CD4-positive, alpha-beta T cell treated with Interferon gamma for 1 hour (primary cell): ENCODE data around the gene TLE4.
A peak's percentile ranks its signal among the peaks of the same experiment; 100 is the strongest.
"Not testable (repeated sequence)": the region's sequence is repeated elsewhere in the genome, so short reads cannot be mapped to it uniquely, and the experiment has no call there.

Experiments
- DNase-seq: peaks from one replicate; pipeline ENCODE4 v3.0.0-alpha.2; 2020

The TLE4 gene

GRCh38 chr9:79604921-79605562 lies 33.3 kb downstream of the TLE4 start:
- DNase-seq = no peak

- DNase-seq = not testable (repeated sequence)
Observed at GRCh38 chr9:79606529-79606928, 34.8 kb downstream of the TLE4 start.

- no peak for DNase-seq
Observed at GRCh38 chr9:79609468-79610018, 37.8 kb downstream of the TLE4 start.

- no peak for DNase-seq
Observed at GRCh38 chr9:79610019-79610631, 38.4 kb downstream of the TLE4 start.

GRCh38 chr9:79610791-79611614 lies 39.2 kb downstream of the TLE4 start:
- no peak for DNase-seq

- DNase-seq = no peak
Observed at GRCh38 chr9:79613145-79613544, 41.4 kb downstream of the TLE4 start.

- no peak for DNase-seq
Observed at GRCh38 chr9:79615038-79615437, 43.3 kb downstream of the TLE4 start.

- DNase-seq = no peak
Observed at GRCh38 chr9:79616013-79616412, 44.2 kb downstream of the TLE4 start.

GRCh38 chr9:79616971-79617370 lies 45.2 kb downstream of the TLE4 start:
- no peak for DNase-seq

- DNase-seq = no peak
Observed at GRCh38 chr9:79617395-79617794, 45.6 kb downstream of the TLE4 start.

- DNase-seq = no peak
Observed at GRCh38 chr9:79619930-79620329, 48.2 kb downstream of the TLE4 start.

GRCh38 chr9:79621916-79622575 lies 50.3 kb downstream of the TLE4 start:
- DNase-seq = no peak

GRCh38 chr9:79623799-79624721 lies 52.3 kb downstream of the TLE4 start:
- peak; percentile 45 for DNase-seq

- no peak for DNase-seq
Observed at GRCh38 chr9:79629721-79630120, 58.0 kb downstream of the TLE4 start.

GRCh38 chr9:79630521-79631403 lies 59.0 kb downstream of the TLE4 start:
- no peak for DNase-seq

- DNase-seq = no peak
Observed at GRCh38 chr9:79632060-79632459, 60.3 kb downstream of the TLE4 start.

GRCh38 chr9:79632705-79633104 lies 60.9 kb downstream of the TLE4 start:
- DNase-seq = no peak

- DNase-seq = no peak
Observed at GRCh38 chr9:79633558-79633957, 61.8 kb downstream of the TLE4 start.

GRCh38 chr9:79637177-79637925 lies 65.6 kb downstream of the TLE4 start:
- DNase-seq = no peak

- DNase-seq = no peak
Observed at GRCh38 chr9:79638806-79639205, 67.0 kb downstream of the TLE4 start.
